Airway epithelial cell (primary cell): Measurements from ENCODE around the gene TFF3. TPM values are rescaled to one million over a fixed set of nuclear protein-coding genes. Genes with fewer than 3 reads are reported as not detected.

Experiments used
- total RNA-seq: library from RNA; depleted of rRNA; stranded (reverse); fragments of >200 nt; gene quantifications from 2 replicates; pipeline ENCODE4 v1.2.3, GENCODE V29; 2015

The TFF3 gene
- total RNA-seq = 1.3 and 9.6 TPM in 2 replicates

DNA sequence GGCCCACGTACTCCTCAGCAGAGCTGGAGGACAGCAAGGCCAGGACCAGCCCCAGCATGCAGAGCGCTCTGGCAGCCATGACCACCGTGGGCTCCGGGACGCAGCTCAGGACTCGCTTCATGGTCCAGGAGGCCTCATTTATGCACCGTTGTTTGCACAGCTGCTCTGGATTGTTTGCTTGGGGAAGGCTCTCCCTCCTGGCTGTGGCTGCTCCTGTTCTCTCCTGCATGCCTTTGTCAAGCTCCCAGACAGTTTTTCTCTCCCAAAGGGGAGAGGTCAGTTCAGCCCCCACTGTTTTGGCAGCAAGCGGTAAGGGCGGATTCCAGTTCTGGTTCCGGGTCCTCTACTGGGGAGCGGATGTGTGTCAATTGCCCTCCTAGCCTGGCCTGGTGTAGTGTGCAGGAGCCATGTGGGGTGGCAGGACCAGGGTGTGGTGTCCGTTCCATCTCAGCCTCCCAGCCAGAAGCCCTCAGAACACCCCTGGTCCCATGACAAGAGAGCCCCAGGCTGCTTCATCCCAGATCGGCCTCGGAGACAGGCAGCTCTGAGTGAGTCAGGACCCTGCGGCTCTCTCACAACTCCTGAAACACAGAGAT is at the start of gene TFF3:
TFF3 (minus strand) TSS at position 114 of the 596 bp plus-strand sequence; CDS start at position 79, 35 bp downstream.

DNA sequence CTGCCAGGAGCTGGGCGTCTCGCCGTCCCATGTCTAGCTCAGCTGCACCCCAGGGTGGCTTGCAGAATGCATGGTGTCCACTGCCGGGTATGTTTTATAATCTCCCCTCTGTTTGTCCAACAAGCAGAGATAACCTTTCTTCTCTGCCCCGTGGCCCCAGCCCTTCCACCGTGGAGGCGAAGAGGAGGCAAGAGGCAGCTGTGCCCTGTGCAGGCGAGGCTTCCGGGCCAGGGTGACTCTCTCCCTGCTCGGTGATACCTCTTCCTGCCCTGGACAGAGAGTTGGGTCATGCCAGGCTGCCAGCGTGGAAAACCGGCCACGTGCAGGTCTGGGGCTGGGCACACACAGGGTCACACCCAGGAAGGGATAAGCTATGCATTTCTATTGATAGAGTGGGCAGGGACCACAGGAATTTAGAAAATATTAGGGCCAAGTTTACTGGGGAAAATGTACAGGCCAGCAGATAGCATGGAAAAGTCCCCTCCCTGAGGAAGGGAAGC is 35.8 kb upstream of the TFF3 start, which contains the start of gene TFF2:
TFF2 (minus strand) TSS at position 68 of the 500 bp plus-strand sequence; CDS start at position 31, 37 bp downstream.

Other genes starting within 250 kb of the TFF3 start
- gene UMODL1, start 244.1 kb downstream of the TFF3 start, total RNA-seq = not detected in 2 replicates
- 8.7 and 9.7 TPM in 2 replicates for gene ABCG1, start 96.3 kb downstream of the TFF3 start, total RNA-seq
- not detected in 2 replicates for gene TFF2, start 35.6 kb upstream of the TFF3 start, total RNA-seq
- gene TFF1, start 51.1 kb upstream of the TFF3 start, total RNA-seq = not detected in 2 replicates
- gene TMPRSS3, start 80.6 kb upstream of the TFF3 start, total RNA-seq = 0.09 TPM in 1 of 2 replicates, not detected in the other
- not detected in 2 replicates for gene UBASH3A, start 88.5 kb upstream of the TFF3 start, total RNA-seq
- 0.23 and 0.42 TPM in 2 replicates for gene RSPH1, start 180.8 kb upstream of the TFF3 start, total RNA-seq
- gene SLC37A1, start 198.4 kb upstream of the TFF3 start, total RNA-seq = 9.8 and 18.8 TPM in 2 replicates